Liver (tissue), 3 donors: Measurements from ENCODE around the gene ARHGEF40.

Source experiments
- ATF3 ChIP-seq: IDR thresholded peaks from 2 replicates; pipeline ENCODE4 v1.6.1; 2016; ENCODE audit warnings: antibody characterized with exemption
- EGR1 ChIP-seq, 2 donors: IDR thresholded peaks; 2 replicates each; pipeline ENCODE4 v1.6.1; 2016 to 2018; ENCODE audit warnings: antibody characterized with exemption in 2 of 2, low read depth in 2 of 2
- GABPA ChIP-seq, 2 donors: IDR thresholded peaks in 1 of 2; conservative IDR thresholded peaks in 1 of 2; 2 replicates each; pipeline ENCODE4 v1.6.1; 2016; ENCODE audit warnings: antibody characterized with exemption in 2 of 2, mild to moderate bottlenecking in 1 of 2, moderate library complexity in 1 of 2
- HNF4A ChIP-seq, 2 donors: conservative IDR thresholded peaks; 2 replicates each; pipeline ENCODE4 v1.6.1; 2016; ENCODE audit warnings: antibody characterized with exemption in 2 of 2, mild to moderate bottlenecking in 2 of 2
- JUND ChIP-seq, 2 donors: IDR thresholded peaks; 2 replicates each; pipeline ENCODE4 v1.6.1; 2016; ENCODE audit warnings: antibody characterized with exemption in 2 of 2
- MAX ChIP-seq: IDR thresholded peaks from 2 replicates; pipeline ENCODE4 v1.6.1; 2016; ENCODE audit warnings: antibody characterized with exemption
- NR2F2 ChIP-seq: IDR thresholded peaks from 2 replicates; pipeline ENCODE4 v1.6.1; 2016; ENCODE audit warnings: antibody characterized with exemption
- RAD21 ChIP-seq, 2 donors: IDR thresholded peaks; 2 replicates each; pipeline ENCODE4 v1.6.1; 2016; ENCODE audit warnings: antibody characterized with exemption in 2 of 2, mild to moderate bottlenecking in 2 of 2
- SP1 ChIP-seq: IDR thresholded peaks from 2 replicates; pipeline ENCODE4 v1.6.1; 2018; ENCODE audit warnings: antibody characterized with exemption, mild to moderate bottlenecking
- TAF1 ChIP-seq: conservative IDR thresholded peaks from 2 replicates; pipeline ENCODE4 v1.6.1; 2016; ENCODE audit warnings: antibody characterized with exemption, mild to moderate bottlenecking
- YY1 ChIP-seq: IDR thresholded peaks from 2 replicates; pipeline ENCODE4 v1.6.1; 2016; ENCODE audit warnings: antibody characterized with exemption, mild to moderate bottlenecking
- TF ChIP-seq, protein P1 (sequence below): fragments of 150-350 bp; IDR thresholded peaks from 2 replicates; pipeline ENCODE4 v1.5.1; 2017; ENCODE audit warnings: improper control_type of control experiment, low read depth, low read length; ENCODE audit not compliant: missing input control
- TF ChIP-seq, protein P2 (sequence below): IDR thresholded peaks from 2 replicates; pipeline ENCODE4 v1.6.1; 2016; ENCODE audit warnings: antibody characterized with exemption, mild to moderate bottlenecking
- donor health status: healthy.
- donor health status: healthy.

- TF ChIP-seq, protein P1, sequence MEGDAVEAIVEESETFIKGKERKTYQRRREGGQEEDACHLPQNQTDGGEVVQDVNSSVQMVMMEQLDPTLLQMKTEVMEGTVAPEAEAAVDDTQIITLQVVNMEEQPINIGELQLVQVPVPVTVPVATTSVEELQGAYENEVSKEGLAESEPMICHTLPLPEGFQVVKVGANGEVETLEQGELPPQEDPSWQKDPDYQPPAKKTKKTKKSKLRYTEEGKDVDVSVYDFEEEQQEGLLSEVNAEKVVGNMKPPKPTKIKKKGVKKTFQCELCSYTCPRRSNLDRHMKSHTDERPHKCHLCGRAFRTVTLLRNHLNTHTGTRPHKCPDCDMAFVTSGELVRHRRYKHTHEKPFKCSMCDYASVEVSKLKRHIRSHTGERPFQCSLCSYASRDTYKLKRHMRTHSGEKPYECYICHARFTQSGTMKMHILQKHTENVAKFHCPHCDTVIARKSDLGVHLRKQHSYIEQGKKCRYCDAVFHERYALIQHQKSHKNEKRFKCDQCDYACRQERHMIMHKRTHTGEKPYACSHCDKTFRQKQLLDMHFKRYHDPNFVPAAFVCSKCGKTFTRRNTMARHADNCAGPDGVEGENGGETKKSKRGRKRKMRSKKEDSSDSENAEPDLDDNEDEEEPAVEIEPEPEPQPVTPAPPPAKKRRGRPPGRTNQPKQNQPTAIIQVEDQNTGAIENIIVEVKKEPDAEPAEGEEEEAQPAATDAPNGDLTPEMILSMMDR: no peak
- TF ChIP-seq, protein P2, sequence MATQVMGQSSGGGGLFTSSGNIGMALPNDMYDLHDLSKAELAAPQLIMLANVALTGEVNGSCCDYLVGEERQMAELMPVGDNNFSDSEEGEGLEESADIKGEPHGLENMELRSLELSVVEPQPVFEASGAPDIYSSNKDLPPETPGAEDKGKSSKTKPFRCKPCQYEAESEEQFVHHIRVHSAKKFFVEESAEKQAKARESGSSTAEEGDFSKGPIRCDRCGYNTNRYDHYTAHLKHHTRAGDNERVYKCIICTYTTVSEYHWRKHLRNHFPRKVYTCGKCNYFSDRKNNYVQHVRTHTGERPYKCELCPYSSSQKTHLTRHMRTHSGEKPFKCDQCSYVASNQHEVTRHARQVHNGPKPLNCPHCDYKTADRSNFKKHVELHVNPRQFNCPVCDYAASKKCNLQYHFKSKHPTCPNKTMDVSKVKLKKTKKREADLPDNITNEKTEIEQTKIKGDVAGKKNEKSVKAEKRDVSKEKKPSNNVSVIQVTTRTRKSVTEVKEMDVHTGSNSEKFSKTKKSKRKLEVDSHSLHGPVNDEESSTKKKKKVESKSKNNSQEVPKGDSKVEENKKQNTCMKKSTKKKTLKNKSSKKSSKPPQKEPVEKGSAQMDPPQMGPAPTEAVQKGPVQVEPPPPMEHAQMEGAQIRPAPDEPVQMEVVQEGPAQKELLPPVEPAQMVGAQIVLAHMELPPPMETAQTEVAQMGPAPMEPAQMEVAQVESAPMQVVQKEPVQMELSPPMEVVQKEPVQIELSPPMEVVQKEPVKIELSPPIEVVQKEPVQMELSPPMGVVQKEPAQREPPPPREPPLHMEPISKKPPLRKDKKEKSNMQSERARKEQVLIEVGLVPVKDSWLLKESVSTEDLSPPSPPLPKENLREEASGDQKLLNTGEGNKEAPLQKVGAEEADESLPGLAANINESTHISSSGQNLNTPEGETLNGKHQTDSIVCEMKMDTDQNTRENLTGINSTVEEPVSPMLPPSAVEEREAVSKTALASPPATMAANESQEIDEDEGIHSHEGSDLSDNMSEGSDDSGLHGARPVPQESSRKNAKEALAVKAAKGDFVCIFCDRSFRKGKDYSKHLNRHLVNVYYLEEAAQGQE: no peak
- TF ChIP-seq MAX (no peak), JUND (IDR thresholded peaks at IDR 0.05) (no peak), GABPA (IDR thresholded peaks at IDR 0.05 in 1 of 2, conservative IDR thresholded peaks at IDR 0.05 in 1 of 2) (no peak), TAF1 (no peak), YY1 (no peak), SP1 (no peak), EGR1 (IDR thresholded peaks at IDR 0.05; ENCODE audit: low read depth in 2 of 2) (no peak), ATF3 (no peak), RAD21 (IDR thresholded peaks at IDR 0.05) (no peak), HNF4A (conservative IDR thresholded peaks at IDR 0.05) (no peak), NR2F2 (no peak)
Measured at GRCh38 chr14:21056520-21057163, 13.5 kb upstream of the ARHGEF40 start.
